Measurements from ENCODE around the gene OR10A5. TPM values are rescaled to one million over a fixed set of nuclear protein-coding genes. Genes with fewer than 3 reads are reported as not detected.

OR10A5 gene
- total RNA-seq, 1 experiment from 2014 or later, result not detected

DNA sequence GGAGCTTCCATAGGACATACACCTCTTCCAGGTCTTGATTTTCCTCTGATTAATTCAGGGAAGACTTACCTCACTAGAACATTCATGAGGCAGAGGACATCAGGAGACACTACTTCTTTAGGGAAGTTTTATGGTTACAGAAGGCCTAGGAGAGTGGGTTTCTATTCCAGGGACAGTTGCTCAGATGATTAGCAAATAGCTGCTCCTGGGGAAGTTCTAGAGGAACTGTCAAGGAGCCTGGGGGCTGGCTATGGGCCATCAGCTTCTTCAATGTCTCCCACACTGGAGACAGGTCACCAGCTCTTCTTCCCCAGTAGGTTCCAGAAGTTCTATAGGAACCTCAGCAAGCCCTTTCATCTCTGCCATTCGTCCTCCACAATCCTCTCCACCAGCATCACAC is 11.5 kb upstream of the OR10A5 start (continued):
- no peak for TF ChIP-seq NR2C2 (CRISPR knock-in tag; IDR thresholded peaks at IDR 0.05)

DNA sequence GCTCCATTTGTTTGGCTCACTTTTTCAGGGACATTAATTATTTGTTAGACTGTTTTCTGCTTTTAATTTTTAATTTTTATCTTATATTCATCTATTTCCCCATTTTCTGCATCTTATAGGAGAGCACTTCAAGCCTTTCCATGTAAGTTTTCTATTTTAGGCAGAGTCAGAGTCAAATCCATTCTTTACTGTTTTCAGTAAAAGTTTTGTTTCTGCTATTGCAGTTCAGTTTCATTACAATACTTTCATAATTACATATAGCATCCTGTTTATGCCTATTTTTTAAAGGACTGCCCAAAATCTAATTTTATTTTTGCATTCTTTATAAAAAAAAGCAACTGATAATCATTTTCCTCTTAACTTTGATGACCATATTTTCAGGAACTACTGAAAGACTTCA is 3.8 kb upstream of the OR10A5 start:
- DNase-seq (ENCODE audit: low spot score) (no peak), ATAC-seq (no peak)
- Mint-ChIP-seq H3K9me3 (peaks cover 25% of the 10 kb centered on the region), H3K36me3 (0 out of 2 replicates have a peak, but pooled peaks cover 2% of the 10 kb centered on the region), H3K27ac (no peak overlapping the region), H3K4me3 (no peak overlapping the region), H3K4me1 (peaks cover 13% of the 10 kb centered on the region), H3K27me3 (ENCODE audit: low read depth) (no peaks in the 10 kb centered on the region)
- ChIA-PET CTCF (no interaction called here), POLR2A (no interaction called here)
- TF ChIP-seq TEAD4 (CRISPR knock-in tag; IDR thresholded peaks at IDR 0.05), result no peak
- TF ChIP-seq SMAD3 (CRISPR knock-in tag; IDR thresholded peaks at IDR 0.05; ENCODE audit: borderline replicate concordance), result no peak
- TF ChIP-seq ZNF138 (CRISPR knock-in tag; conservative IDR thresholded peaks at IDR 0.05), result no peak
- TF ChIP-seq, protein P1, sequence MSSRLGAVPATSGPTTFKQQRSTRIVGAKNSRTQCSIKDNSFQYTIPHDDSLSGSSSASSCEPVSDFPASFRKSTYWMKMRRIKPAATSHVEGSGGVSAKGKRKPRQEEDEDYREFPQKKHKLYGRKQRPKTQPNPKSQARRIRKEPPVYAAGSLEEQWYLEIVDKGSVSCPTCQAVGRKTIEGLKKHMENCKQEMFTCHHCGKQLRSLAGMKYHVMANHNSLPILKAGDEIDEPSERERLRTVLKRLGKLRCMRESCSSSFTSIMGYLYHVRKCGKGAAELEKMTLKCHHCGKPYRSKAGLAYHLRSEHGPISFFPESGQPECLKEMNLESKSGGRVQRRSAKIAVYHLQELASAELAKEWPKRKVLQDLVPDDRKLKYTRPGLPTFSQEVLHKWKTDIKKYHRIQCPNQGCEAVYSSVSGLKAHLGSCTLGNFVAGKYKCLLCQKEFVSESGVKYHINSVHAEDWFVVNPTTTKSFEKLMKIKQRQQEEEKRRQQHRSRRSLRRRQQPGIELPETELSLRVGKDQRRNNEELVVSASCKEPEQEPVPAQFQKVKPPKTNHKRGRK (CRISPR knock-in tag; IDR thresholded peaks at IDR 0.05; ENCODE audit: borderline replicate concordance), result no peak
- TF ChIP-seq NFATC4 (CRISPR knock-in tag; IDR thresholded peaks at IDR 0.05), result no peak
- no peak for TF ChIP-seq ZBTB21 (CRISPR knock-in tag; IDR thresholded peaks at IDR 0.05; ENCODE audit: borderline replicate concordance)
- TF ChIP-seq TEAD1 (CRISPR knock-in tag; IDR thresholded peaks at IDR 0.05), result no peak
- TF ChIP-seq ETV6 (CRISPR knock-in tag; IDR thresholded peaks at IDR 0.05), result no peak
- TF ChIP-seq PRRX2 (CRISPR knock-in tag; IDR thresholded peaks at IDR 0.05), result no peak
- no peak for TF ChIP-seq JAZF1 (CRISPR knock-in tag; IDR thresholded peaks at IDR 0.05)
- TF ChIP-seq, protein P2, sequence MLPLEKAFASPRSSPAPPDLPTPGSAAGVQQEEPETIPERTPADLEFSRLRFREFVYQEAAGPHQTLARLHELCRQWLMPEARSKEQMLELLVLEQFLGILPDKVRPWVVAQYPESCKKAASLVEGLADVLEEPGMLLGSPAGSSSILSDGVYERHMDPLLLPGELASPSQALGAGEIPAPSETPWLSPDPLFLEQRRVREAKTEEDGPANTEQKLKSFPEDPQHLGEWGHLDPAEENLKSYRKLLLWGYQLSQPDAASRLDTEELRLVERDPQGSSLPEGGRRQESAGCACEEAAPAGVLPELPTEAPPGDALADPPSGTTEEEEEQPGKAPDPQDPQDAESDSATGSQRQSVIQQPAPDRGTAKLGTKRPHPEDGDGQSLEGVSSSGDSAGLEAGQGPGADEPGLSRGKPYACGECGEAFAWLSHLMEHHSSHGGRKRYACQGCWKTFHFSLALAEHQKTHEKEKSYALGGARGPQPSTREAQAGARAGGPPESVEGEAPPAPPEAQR (CRISPR knock-in tag; IDR thresholded peaks at IDR 0.05), result no peak
- no peak for TF ChIP-seq NR2C2 (CRISPR knock-in tag; IDR thresholded peaks at IDR 0.05)

DNA sequence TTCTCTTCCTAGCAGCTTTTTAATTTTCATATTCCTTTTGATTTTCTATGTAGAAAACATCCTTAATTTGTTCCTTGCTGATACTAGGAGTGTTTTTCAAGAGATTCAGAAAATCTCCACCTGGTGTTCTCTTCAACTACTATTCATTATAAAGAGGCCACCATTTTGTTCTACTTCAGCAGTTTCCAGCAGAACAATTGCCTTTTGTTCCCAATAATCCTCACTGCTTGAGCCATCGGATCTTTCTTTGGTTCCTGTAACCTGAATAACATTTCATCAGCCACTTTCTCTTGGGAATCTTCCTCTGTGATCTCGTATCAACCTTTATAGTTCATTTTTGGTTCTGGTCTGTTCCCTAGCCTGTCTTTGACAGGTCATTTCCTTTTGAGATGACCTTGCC is 1.8 kb upstream of the OR10A5 start:
- peaks cover 37% of the 10 kb centered on the region for H3K9me3 Mint-ChIP-seq
- 0 out of 2 replicates have a peak, but pooled peaks cover 2% of the 10 kb centered on the region for H3K36me3 Mint-ChIP-seq
- POLR2A ChIA-PET, result no interaction called here
- DNase-seq (ENCODE audit: low spot score) (no peak), ATAC-seq (peak; percentile 22; the same call in 1 of the 2 replicates)
- CTCF ChIA-PET, result no interaction called here
- H3K4me3 Mint-ChIP-seq, result no peak overlapping the region
- peaks cover 24% of the 10 kb centered on the region for H3K4me1 Mint-ChIP-seq
- H3K27ac Mint-ChIP-seq, result peak overlapping the region; percentile 7; the same call in 1 of the 2 replicates
- no peaks in the 10 kb centered on the region for H3K27me3 Mint-ChIP-seq (ENCODE audit: low read depth)
- no peak for TF ChIP-seq ZNF219 (CRISPR knock-in tag; IDR thresholded peaks at IDR 0.05; ENCODE audit: borderline replicate concordance)
- TF ChIP-seq, protein P3, sequence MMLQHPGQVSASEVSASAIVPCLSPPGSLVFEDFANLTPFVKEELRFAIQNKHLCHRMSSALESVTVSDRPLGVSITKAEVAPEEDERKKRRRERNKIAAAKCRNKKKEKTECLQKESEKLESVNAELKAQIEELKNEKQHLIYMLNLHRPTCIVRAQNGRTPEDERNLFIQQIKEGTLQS (CRISPR knock-in tag; conservative IDR thresholded peaks at IDR 0.05), result no peak
- TF ChIP-seq ZNF423 (CRISPR knock-in tag; IDR thresholded peaks at IDR 0.05), result no peak
- TF ChIP-seq, protein P4, sequence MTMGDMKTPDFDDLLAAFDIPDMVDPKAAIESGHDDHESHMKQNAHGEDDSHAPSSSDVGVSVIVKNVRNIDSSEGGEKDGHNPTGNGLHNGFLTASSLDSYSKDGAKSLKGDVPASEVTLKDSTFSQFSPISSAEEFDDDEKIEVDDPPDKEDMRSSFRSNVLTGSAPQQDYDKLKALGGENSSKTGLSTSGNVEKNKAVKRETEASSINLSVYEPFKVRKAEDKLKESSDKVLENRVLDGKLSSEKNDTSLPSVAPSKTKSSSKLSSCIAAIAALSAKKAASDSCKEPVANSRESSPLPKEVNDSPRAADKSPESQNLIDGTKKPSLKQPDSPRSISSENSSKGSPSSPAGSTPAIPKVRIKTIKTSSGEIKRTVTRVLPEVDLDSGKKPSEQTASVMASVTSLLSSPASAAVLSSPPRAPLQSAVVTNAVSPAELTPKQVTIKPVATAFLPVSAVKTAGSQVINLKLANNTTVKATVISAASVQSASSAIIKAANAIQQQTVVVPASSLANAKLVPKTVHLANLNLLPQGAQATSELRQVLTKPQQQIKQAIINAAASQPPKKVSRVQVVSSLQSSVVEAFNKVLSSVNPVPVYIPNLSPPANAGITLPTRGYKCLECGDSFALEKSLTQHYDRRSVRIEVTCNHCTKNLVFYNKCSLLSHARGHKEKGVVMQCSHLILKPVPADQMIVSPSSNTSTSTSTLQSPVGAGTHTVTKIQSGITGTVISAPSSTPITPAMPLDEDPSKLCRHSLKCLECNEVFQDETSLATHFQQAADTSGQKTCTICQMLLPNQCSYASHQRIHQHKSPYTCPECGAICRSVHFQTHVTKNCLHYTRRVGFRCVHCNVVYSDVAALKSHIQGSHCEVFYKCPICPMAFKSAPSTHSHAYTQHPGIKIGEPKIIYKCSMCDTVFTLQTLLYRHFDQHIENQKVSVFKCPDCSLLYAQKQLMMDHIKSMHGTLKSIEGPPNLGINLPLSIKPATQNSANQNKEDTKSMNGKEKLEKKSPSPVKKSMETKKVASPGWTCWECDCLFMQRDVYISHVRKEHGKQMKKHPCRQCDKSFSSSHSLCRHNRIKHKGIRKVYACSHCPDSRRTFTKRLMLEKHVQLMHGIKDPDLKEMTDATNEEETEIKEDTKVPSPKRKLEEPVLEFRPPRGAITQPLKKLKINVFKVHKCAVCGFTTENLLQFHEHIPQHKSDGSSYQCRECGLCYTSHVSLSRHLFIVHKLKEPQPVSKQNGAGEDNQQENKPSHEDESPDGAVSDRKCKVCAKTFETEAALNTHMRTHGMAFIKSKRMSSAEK (CRISPR knock-in tag; IDR thresholded peaks at IDR 0.05; ENCODE audit: borderline replicate concordance), result no peak
- TF ChIP-seq ZNF138 (CRISPR knock-in tag; conservative IDR thresholded peaks at IDR 0.05), result no peak
- TF ChIP-seq NFE2L1 (CRISPR knock-in tag; IDR thresholded peaks at IDR 0.05), result no peak
- TF ChIP-seq, protein P5, sequence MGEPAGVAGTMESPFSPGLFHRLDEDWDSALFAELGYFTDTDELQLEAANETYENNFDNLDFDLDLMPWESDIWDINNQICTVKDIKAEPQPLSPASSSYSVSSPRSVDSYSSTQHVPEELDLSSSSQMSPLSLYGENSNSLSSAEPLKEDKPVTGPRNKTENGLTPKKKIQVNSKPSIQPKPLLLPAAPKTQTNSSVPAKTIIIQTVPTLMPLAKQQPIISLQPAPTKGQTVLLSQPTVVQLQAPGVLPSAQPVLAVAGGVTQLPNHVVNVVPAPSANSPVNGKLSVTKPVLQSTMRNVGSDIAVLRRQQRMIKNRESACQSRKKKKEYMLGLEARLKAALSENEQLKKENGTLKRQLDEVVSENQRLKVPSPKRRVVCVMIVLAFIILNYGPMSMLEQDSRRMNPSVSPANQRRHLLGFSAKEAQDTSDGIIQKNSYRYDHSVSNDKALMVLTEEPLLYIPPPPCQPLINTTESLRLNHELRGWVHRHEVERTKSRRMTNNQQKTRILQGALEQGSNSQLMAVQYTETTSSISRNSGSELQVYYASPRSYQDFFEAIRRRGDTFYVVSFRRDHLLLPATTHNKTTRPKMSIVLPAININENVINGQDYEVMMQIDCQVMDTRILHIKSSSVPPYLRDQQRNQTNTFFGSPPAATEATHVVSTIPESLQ (CRISPR knock-in tag; IDR thresholded peaks at IDR 0.05), result no peak
- TF ChIP-seq ZNF317 (CRISPR knock-in tag; IDR thresholded peaks at IDR 0.05; ENCODE audit: borderline replicate concordance, low read depth), result no peak
- TF ChIP-seq PRRX2 (CRISPR knock-in tag; IDR thresholded peaks at IDR 0.05), result no peak
- TF ChIP-seq, protein P6, sequence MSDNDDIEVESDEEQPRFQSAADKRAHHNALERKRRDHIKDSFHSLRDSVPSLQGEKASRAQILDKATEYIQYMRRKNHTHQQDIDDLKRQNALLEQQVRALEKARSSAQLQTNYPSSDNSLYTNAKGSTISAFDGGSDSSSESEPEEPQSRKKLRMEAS (CRISPR knock-in tag; IDR thresholded peaks at IDR 0.05), result no peak
- TF ChIP-seq, protein P7, sequence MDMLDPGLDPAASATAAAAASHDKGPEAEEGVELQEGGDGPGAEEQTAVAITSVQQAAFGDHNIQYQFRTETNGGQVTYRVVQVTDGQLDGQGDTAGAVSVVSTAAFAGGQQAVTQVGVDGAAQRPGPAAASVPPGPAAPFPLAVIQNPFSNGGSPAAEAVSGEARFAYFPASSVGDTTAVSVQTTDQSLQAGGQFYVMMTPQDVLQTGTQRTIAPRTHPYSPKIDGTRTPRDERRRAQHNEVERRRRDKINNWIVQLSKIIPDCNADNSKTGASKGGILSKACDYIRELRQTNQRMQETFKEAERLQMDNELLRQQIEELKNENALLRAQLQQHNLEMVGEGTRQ (CRISPR knock-in tag; IDR thresholded peaks at IDR 0.05), result no peak
- no peak for TF ChIP-seq ATF1 (CRISPR knock-in tag; IDR thresholded peaks at IDR 0.05)
